ENCODE measurements around the gene GRID1. TPM values are rescaled to one million over a fixed set of nuclear protein-coding genes. Genes with fewer than 3 reads are reported as not detected.
A peak's percentile ranks its signal among the peaks of the same experiment; 100 is the strongest.

GRID1 gene
- total RNA-seq, 1 experiment from 2014 or later, result not detected

DNA sequence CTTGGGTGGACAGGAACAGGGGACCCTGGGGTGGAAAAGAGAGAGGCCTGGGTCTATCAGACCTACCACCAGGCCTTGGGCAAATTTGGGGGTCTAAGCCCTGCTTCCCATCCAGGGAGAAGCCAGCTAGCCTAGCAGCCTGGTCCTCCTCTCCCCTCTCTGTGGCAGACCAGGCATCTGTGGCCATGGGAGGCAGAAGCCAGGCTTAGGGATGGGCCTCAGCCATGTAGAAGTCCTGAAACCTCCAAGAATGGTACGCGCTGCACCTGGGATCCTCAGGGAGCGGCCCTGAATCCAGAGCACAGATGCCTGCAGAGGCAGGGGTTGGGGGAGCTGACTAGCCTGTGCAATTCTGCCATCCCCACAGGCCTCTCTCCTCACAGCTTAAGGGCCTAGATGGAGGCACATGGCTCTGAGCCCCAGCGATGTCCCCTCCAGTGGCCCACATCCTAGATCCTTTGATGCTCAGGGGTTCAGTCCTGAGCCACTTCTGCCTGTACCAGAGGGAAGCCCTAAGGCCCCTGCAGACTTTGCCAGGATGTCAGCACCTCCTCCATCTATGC, 21.2 kb downstream of the GRID1 start:
- no peak for DNase-seq
- no peaks in the 10 kb centered on the region for H3K27me3 ChIP-seq (ENCODE audit: insufficient read depth, low read depth)
- no peaks in the 10 kb centered on the region for H3K9me2 ChIP-seq (ENCODE audit: insufficient read depth)
- TF ChIP-seq, protein P1, sequence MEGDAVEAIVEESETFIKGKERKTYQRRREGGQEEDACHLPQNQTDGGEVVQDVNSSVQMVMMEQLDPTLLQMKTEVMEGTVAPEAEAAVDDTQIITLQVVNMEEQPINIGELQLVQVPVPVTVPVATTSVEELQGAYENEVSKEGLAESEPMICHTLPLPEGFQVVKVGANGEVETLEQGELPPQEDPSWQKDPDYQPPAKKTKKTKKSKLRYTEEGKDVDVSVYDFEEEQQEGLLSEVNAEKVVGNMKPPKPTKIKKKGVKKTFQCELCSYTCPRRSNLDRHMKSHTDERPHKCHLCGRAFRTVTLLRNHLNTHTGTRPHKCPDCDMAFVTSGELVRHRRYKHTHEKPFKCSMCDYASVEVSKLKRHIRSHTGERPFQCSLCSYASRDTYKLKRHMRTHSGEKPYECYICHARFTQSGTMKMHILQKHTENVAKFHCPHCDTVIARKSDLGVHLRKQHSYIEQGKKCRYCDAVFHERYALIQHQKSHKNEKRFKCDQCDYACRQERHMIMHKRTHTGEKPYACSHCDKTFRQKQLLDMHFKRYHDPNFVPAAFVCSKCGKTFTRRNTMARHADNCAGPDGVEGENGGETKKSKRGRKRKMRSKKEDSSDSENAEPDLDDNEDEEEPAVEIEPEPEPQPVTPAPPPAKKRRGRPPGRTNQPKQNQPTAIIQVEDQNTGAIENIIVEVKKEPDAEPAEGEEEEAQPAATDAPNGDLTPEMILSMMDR (conservative IDR thresholded peaks at IDR 0.05), result no peak
- no peak for TF ChIP-seq EZH2 (IDR thresholded peaks at IDR 0.05; ENCODE audit: low read depth)
- POLR2A ChIA-PET (ENCODE audit: unreplicated experiment), result interaction anchor here (0.6 kb wide), 1 partner anchor 152 kb away, joined by 4 read pairs; no protein-coding TSS in a partner anchor
- intact Hi-C loops (cut with micrococcal nuclease; ENCODE audit: unreplicated experiment), result loop anchor here (10.0 kb wide), 1 partner anchor 91 kb away; no protein-coding TSS in a partner anchor
- H3K36me3 ChIP-seq (ENCODE audit: low read depth), result no peaks in the 10 kb centered on the region
- TSS peak; percentile 55 for BruUV-seq (replicated peaks)
- H4K20me1 ChIP-seq (ENCODE audit: insufficient read depth), result no peaks in the 10 kb centered on the region
- no peak overlapping the region for H3K4me3 ChIP-seq
- no peak overlapping the region for H3K4me2 ChIP-seq
- H2AFZ ChIP-seq, result no peak overlapping the region
- CTCF ChIA-PET, result interaction anchor here (0.6 kb wide), 1 partner anchor 573 kb away, joined by 5 read pairs; no protein-coding TSS in a partner anchor
- H3F3A ChIP-seq (ENCODE audit: insufficient read depth, low read depth), result no peaks in the 10 kb centered on the region
- no peak overlapping the region for H3K27ac ChIP-seq
- H3K9me3 ChIP-seq (ENCODE audit: insufficient read depth, low read depth), result no peaks in the 10 kb centered on the region
- no peaks in the 10 kb centered on the region for H3K79me2 ChIP-seq (ENCODE audit: low read depth)
- peaks cover 12% of the 10 kb centered on the region; the same call in 1 of the 2 replicates for H3K4me1 ChIP-seq (replicated peaks; ENCODE audit: insufficient read depth)

DNA sequence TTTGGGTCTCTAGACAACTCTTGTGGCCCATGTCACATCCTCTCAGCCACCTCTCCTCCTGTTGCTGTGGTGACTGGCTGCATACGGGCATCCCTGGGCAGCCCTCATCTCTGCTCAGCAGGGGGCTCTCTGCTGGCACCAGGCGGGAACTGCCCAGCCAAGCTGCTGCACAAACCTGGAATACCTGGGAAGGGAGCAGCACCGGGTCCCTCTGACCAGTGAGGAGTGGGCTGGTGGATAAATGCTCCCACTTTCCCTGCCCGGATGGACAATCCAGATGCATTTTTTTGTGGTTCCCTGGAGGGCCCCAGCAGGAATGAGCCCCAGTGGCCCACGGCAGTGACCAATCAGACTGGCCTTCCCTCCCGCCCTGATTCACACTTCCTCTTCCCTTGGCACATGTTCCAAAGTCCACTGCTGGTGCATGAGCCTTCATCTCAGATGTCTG, 21.9 kb downstream of the GRID1 start:
- intact Hi-C loops (cut with micrococcal nuclease; ENCODE audit: unreplicated experiment), result loop anchor here (10.0 kb wide), 1 partner anchor 90 kb away; no protein-coding TSS in a partner anchor
- POLR2A ChIA-PET (ENCODE audit: unreplicated experiment), result no interaction called here
- Histone ChIP-seq H3K79me2 (ENCODE audit: low read depth) (no peaks in the 10 kb centered on the region), H2AFZ (no peak overlapping the region), H3K4me2 (no peak overlapping the region), H4K20me1 (ENCODE audit: insufficient read depth) (no peaks in the 10 kb centered on the region), H3F3A (ENCODE audit: insufficient read depth, low read depth) (no peaks in the 10 kb centered on the region), H3K36me3 (ENCODE audit: low read depth) (no peaks in the 10 kb centered on the region), H3K27me3 (ENCODE audit: insufficient read depth, low read depth) (no peaks in the 10 kb centered on the region), H3K9me2 (ENCODE audit: insufficient read depth) (no peaks in the 10 kb centered on the region), H3K4me3 (no peak overlapping the region), H3K4me1 (replicated peaks; ENCODE audit: insufficient read depth) (peaks cover 12% of the 10 kb centered on the region; the same call in 1 of the 2 replicates), H3K9me3 (ENCODE audit: insufficient read depth, low read depth) (no peaks in the 10 kb centered on the region), H3K27ac (no peak overlapping the region)
- CTCF ChIA-PET, result interaction anchor here (0.6 kb wide), 1 partner anchor 573 kb away, joined by 5 read pairs; no protein-coding TSS in a partner anchor
- BruUV-seq (replicated peaks), result no TSS peak
- no peak for DNase-seq
- TF ChIP-seq, protein P1 (conservative IDR thresholded peaks at IDR 0.05), result no peak
- TF ChIP-seq EZH2 (IDR thresholded peaks at IDR 0.05; ENCODE audit: low read depth), result no peak

DNA sequence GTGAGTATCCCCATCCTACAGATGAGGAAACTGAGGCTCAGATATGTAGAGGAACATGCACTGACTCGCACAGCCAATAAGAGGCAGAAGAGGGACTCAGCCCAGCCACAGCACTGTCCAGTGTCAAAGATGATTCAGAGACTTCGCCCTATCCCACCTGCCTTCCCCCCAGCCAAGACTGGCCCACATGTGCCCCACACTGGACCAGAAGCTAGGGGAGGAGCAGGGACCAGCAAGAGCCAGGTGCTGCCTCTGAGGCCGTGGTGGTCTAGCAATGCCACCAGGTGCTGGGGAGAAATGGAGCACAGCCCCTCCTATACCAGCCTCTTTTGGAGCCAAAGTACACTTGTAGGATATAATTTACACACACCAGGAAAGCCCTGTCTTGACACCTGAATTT, 22.3 kb downstream of the GRID1 start:
- no TSS peak for BruUV-seq (replicated peaks)
- H2AFZ ChIP-seq, result no peak overlapping the region
- H3K27me3 ChIP-seq (ENCODE audit: insufficient read depth, low read depth), result no peaks in the 10 kb centered on the region
- peaks cover 12% of the 10 kb centered on the region; the same call in 1 of the 2 replicates for H3K4me1 ChIP-seq (replicated peaks; ENCODE audit: insufficient read depth)
- H3K4me3 ChIP-seq, result no peak overlapping the region
- no peak overlapping the region for H3K27ac ChIP-seq
- no peak overlapping the region for H3K4me2 ChIP-seq
- H3K36me3 ChIP-seq (ENCODE audit: low read depth), result no peaks in the 10 kb centered on the region
- no peaks in the 10 kb centered on the region for H3K9me2 ChIP-seq (ENCODE audit: insufficient read depth)
- no peaks in the 10 kb centered on the region for H3K79me2 ChIP-seq (ENCODE audit: low read depth)
- no peak for DNase-seq
- TF ChIP-seq, protein P1 (conservative IDR thresholded peaks at IDR 0.05), result no peak
- TF ChIP-seq EZH2 (IDR thresholded peaks at IDR 0.05; ENCODE audit: low read depth), result no peak
- no peaks in the 10 kb centered on the region for H3F3A ChIP-seq (ENCODE audit: insufficient read depth, low read depth)
- intact Hi-C loops (cut with micrococcal nuclease; ENCODE audit: unreplicated experiment), result loop anchor here (10.0 kb wide), 1 partner anchor 89 kb away; no protein-coding TSS in a partner anchor
- no peaks in the 10 kb centered on the region for H3K9me3 ChIP-seq (ENCODE audit: insufficient read depth, low read depth)
- POLR2A ChIA-PET (ENCODE audit: unreplicated experiment), result no interaction called here
- no peaks in the 10 kb centered on the region for H4K20me1 ChIP-seq (ENCODE audit: insufficient read depth)
- CTCF ChIA-PET, result no interaction called here
